Measurements from ENCODE around the gene HOXA4. TPM values are rescaled to one million over a fixed set of nuclear protein-coding genes. Genes with fewer than 3 reads are reported as not detected.

HOXA4 gene
- total and polyA plus RNA-seq, 2 of the 8 experiments (the other 6 are each of a cell fraction or from before 2014, with no cell fraction given) = not detected

- DNase-seq (ENCODE audit: low read depth in 1 of 2, low spot score in 2 of 2) = no peak
- peaks cover 13 to 33% of the 10 kb centered on the region in 2 experiments for H4K20me1 ChIP-seq (replicated peaks in 1 of 2; ENCODE audit: control insufficient read depth in 1 of 2, insufficient read depth in 2 of 2, low read length in 2 of 2)
- H3K4me3 ChIP-seq (ENCODE audit: extremely low read depth in 1 of 4, insufficient read depth in 2 of 4, low read depth in 3 of 4, low read length in 4 of 4) = no peak overlapping the region
- no peak for TF ChIP-seq CEBPB (IDR thresholded peaks at IDR 0.05; ENCODE audit: low read depth, low read length)
- TF ChIP-seq POLR2A (IDR thresholded peaks at IDR 0.05; ENCODE audit: control extremely low read depth in 1 of 2, low read depth in 2 of 2, low read length in 2 of 2) = no peak
- TF ChIP-seq TAF7 (optimal IDR thresholded peaks at IDR 0.05; ENCODE audit: borderline replicate concordance, low read depth, low read length) = no peak
- no peak for TF ChIP-seq RAD21 (IDR thresholded peaks at IDR 0.05 in 1 of 2, conservative IDR thresholded peaks at IDR 0.05 in 1 of 2; ENCODE audit: low read depth in 2 of 2, low read length in 2 of 2)
- TF ChIP-seq SIN3A (conservative IDR thresholded peaks at IDR 0.05 in 1 of 2, IDR thresholded peaks at IDR 0.05 in 1 of 2; ENCODE audit: low read depth in 1 of 2, low read length in 2 of 2) = no peak
- TF ChIP-seq YY1 (IDR thresholded peaks at IDR 0.05; ENCODE audit: low read depth, low read length) = no peak
- peak; percentile 89 for TF ChIP-seq RNF2 (IDR thresholded peaks at IDR 0.05; ENCODE audit: borderline replicate concordance, low read depth, low read length, missing control alignments, poor library complexity, severe bottlenecking)
- no peak for TF ChIP-seq SP4 (IDR thresholded peaks at IDR 0.05; ENCODE audit: low read length)
- no peak for TF ChIP-seq SP2 (IDR thresholded peaks at IDR 0.05; ENCODE audit: low read length)
Observed at GRCh38 chr7:27103489-27104226, 26.9 kb downstream of the HOXA4 start.

More at GRCh38 chr7:27103489-27104226, 26.9 kb downstream of the HOXA4 start:
- no peak overlapping the region for H3K23ac ChIP-seq (ENCODE audit: insufficient read length)
- H3K14ac ChIP-seq (ENCODE audit: insufficient read length) = no peak overlapping the region
- CTCF ChIA-PET (ENCODE audit: partially characterized antibody) = no interaction called here
- H3K79me2 ChIP-seq (ENCODE audit: control insufficient read depth in 1 of 2, insufficient read depth in 2 of 2, low read length in 2 of 2) = no peaks in the 10 kb centered on the region
- H4K91ac ChIP-seq (replicated peaks; ENCODE audit: insufficient read length, low read length) = no peak overlapping the region
- H2BK20ac ChIP-seq (ENCODE audit: low read length) = no peak overlapping the region
- peaks cover 94 to 100% (median 97%) of the 10 kb centered on the region in 4 experiments for H3K27me3 ChIP-seq (replicated peaks in 1 of 4; ENCODE audit: control insufficient read depth in 3 of 4, extremely low read depth in 1 of 4, insufficient read depth in 3 of 4, low read length in 3 of 4)
- H2AFZ ChIP-seq (ENCODE audit: low read length) = no peak overlapping the region
- no peak overlapping the region; the same call in 1 of the 2 replicates for H4K8ac ChIP-seq (ENCODE audit: extremely low read depth, insufficient read depth, low read length)
- no peak overlapping the region for H4K5ac ChIP-seq (ENCODE audit: insufficient read length, low read depth, low read length)
- no peak overlapping the region for H3K27ac ChIP-seq (ENCODE audit: low read depth, low read length)
- no peak overlapping the region for H2BK12ac ChIP-seq (ENCODE audit: low read depth, low read length)
- POLR2A ChIA-PET (ENCODE audit: partially characterized antibody) = no interaction called here
- H3K56ac ChIP-seq (replicated peaks; ENCODE audit: insufficient read length, low read depth, low read length) = no peak overlapping the region
- no peak overlapping the region for H3K9ac ChIP-seq (replicated peaks in 1 of 4; ENCODE audit: extremely low read depth in 1 of 4, low read depth in 3 of 4, low read length in 3 of 4)
- H2AK5ac ChIP-seq (ENCODE audit: low read depth, low read length) = 0 out of 2 replicates have a peak overlapping the region, but pooled peaks have one; percentile 53
- H3K79me1 ChIP-seq (ENCODE audit: low read depth, low read length) = no peaks in the 10 kb centered on the region
- H3K18ac ChIP-seq (ENCODE audit: extremely low read depth, low read length) = no peak overlapping the region
- no peak overlapping the region for H3K4me2 ChIP-seq (ENCODE audit: insufficient read depth in 1 of 2, low read depth in 2 of 2, low read length in 2 of 2)
- H2BK15ac ChIP-seq (ENCODE audit: low read length) = no peak overlapping the region
- H2BK120ac ChIP-seq (replicated peaks; ENCODE audit: low read depth, low read length) = no peak overlapping the region
- FAIRE-seq = no peak
- H3K4ac ChIP-seq (replicated peaks; ENCODE audit: insufficient read length, low read depth, low read length) = no peak overlapping the region
- no peaks in the 10 kb centered on the region for H3K9me3 ChIP-seq (ENCODE audit: insufficient read depth in 2 of 2, low read depth in 1 of 2, low read length in 1 of 2)
- peaks cover 0 to 14% (median 10%) of the 10 kb centered on the region in 4 experiments; a peak in 6 of 7 replicates for H3K4me1 ChIP-seq (replicated peaks in 1 of 4; ENCODE audit: control insufficient read depth in 3 of 4, insufficient read depth in 4 of 4, low read length in 3 of 4)
- 0 out of 2 replicates have a peak, but pooled peaks cover 1% of the 10 kb centered on the region for H3K23me2 ChIP-seq (ENCODE audit: low read depth, low read length)
- peaks cover 0 to 11% (median 0%) of the 10 kb centered on the region in 4 experiments; a peak in 1 of 8 replicates for H3K36me3 ChIP-seq (ENCODE audit: control insufficient read depth in 2 of 4, insufficient read depth in 4 of 4, low read length in 3 of 4)
- no peak overlapping the region for H2BK5ac ChIP-seq (ENCODE audit: low read depth, low read length)
- 12% methylated on average over 35 of the region's 35 CpGs; no CpG with 5 or more reads in 1 of the 2 experiments for WGBS, 2 experiments (ENCODE audit: extremely low coverage in 1 of 2, insufficient coverage in 1 of 2, insufficient read length in 1 of 2, insufficient replicate concordance in 2 of 2, low coverage in 1 of 2, low lambda C conversion rate in 2 of 2, missing lambda C conversion rate in 1 of 2)
